Measurements from ENCODE around the gene MXD1. TPM values are rescaled to one million over a fixed set of nuclear protein-coding genes. Genes with fewer than 3 reads are reported as not detected.

Gene MXD1
- total and polyA plus RNA-seq, 9 of the 15 experiments (the other 6 are each of a cell fraction or from before 2014, with no cell fraction given), result 6.7 to 35.9 (median 11.0) TPM

GRCh38 chr2:69966496-69966895, 51.6 kb downstream of the MXD1 start:
- Histone ChIP-seq H3K9me1 (ENCODE audit: control insufficient read depth, insufficient read depth, low read length) (no peaks in the 10 kb centered on the region), H3K36me3 (ENCODE audit: control insufficient read depth, insufficient read depth, low read length) (no peaks in the 10 kb centered on the region), H4K20me1 (replicated peaks; ENCODE audit: control insufficient read depth, insufficient read depth, low read length) (no peaks in the 10 kb centered on the region; the same call in 1 of the 2 replicates), H2AFZ (ENCODE audit: low read depth, low read length) (no peak overlapping the region), H3K4me1 (replicated peaks in 1 of 2; ENCODE audit: control insufficient read depth in 2 of 2, insufficient read depth in 2 of 2, low read length in 2 of 2) (peaks cover 3 to 12% of the 10 kb centered on the region in 2 experiments; a peak in 4 of 5 replicates), H3K4me3 (no peak overlapping the region), H3K79me2 (ENCODE audit: control insufficient read depth, insufficient read depth, low read length) (no peaks in the 10 kb centered on the region), H3K27me3 (ENCODE audit: control insufficient read depth in 2 of 2, insufficient read depth in 2 of 2, low read length in 2 of 2) (no peaks in the 10 kb centered on the region), H3K4me2 (ENCODE audit: insufficient read depth, low read length) (no peak overlapping the region), H3K9ac (ENCODE audit: insufficient read depth in 1 of 2, low read depth in 2 of 2, low read length in 2 of 2) (no peak overlapping the region), H3K27ac (ENCODE audit: extremely low read depth, low read depth, low read length) (no peak overlapping the region), H3K9me3 (replicated peaks; ENCODE audit: control insufficient read depth, insufficient read depth, low read depth, low read length) (no peaks in the 10 kb centered on the region)
- DNase-seq (ENCODE audit: extremely low read depth in 1 of 4, low spot score in 3 of 4) (no peak), FAIRE-seq (peak; percentile 11), ATAC-seq (no peak)
- ChIA-PET CTCF (ENCODE audit: low intra/inter-chr PET ratio) (no interaction called here), POLR2A (interaction anchor here (1.5 to 2.3 kb wide), 2 partner anchors 12 to 34 kb away, joined by 4 read pairs; no protein-coding TSS in a partner anchor)
- intact Hi-C loops (cut with micrococcal nuclease), result no loop called here
- 78% methylated on average over 2 of the region's 2 CpGs for WGBS (ENCODE audit: insufficient coverage, low coverage, missing lambda C conversion rate)
- in situ Hi-C loops (cut with MboI), result no loop called here
- no TSS peak for BruUV-seq (replicated peaks)
- no peak for TF ChIP-seq CEBPB (tag; IDR thresholded peaks at IDR 0.05)
- no peak for TF ChIP-seq NFE2L1 (tag; IDR thresholded peaks at IDR 0.05; ENCODE audit: borderline replicate concordance, low read depth)
- TF ChIP-seq STAT5B (CRISPR knock-in tag; IDR thresholded peaks at IDR 0.05), result no peak
- no peak for TF ChIP-seq SPI1 (IDR thresholded peaks at IDR 0.05; ENCODE audit: borderline replicate concordance, low read depth, low read length)
- no peak for TF ChIP-seq SAFB2 (IDR thresholded peaks at IDR 0.05; ENCODE audit: borderline replicate concordance, low read depth, low read length, severe bottlenecking)
- no peak for TF ChIP-seq TRIM24 (IDR thresholded peaks at IDR 0.05)
- no peak for TF ChIP-seq E2F5 (CRISPR knock-in tag; IDR thresholded peaks at IDR 0.05)
- no peak for TF ChIP-seq ZNF217 (CRISPR knock-in tag; IDR thresholded peaks at IDR 0.05)
- no peak for TF ChIP-seq TRIM28 (IDR thresholded peaks at IDR 0.05)
- no peak for TF ChIP-seq HES1 (IDR thresholded peaks at IDR 0.05; ENCODE audit: low read depth)
- TF ChIP-seq SP1 (CRISPR knock-in tag; IDR thresholded peaks at IDR 0.05), result no peak
- no peak for TF ChIP-seq NFIC (IDR thresholded peaks at IDR 0.05)
- no peak for TF ChIP-seq ZSCAN29 (IDR thresholded peaks at IDR 0.05)
- TF ChIP-seq, protein P1, sequence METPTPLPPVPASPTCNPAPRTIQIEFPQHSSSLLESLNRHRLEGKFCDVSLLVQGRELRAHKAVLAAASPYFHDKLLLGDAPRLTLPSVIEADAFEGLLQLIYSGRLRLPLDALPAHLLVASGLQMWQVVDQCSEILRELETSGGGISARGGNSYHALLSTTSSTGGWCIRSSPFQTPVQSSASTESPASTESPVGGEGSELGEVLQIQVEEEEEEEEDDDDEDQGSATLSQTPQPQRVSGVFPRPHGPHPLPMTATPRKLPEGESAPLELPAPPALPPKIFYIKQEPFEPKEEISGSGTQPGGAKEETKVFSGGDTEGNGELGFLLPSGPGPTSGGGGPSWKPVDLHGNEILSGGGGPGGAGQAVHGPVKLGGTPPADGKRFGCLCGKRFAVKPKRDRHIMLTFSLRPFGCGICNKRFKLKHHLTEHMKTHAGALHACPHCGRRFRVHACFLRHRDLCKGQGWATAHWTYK (CRISPR knock-in tag; IDR thresholded peaks at IDR 0.05), result no peak
- TF ChIP-seq STAG1 (CRISPR knock-in tag; IDR thresholded peaks at IDR 0.05; ENCODE audit: borderline replicate concordance), result no peak
- no peak for TF ChIP-seq CUX1 (CRISPR knock-in tag; IDR thresholded peaks at IDR 0.05)
- no peak for TF ChIP-seq ZKSCAN1 (IDR thresholded peaks at IDR 0.05; ENCODE audit: low read depth, low read length)

Data from K562 (cell line).